HG02884 (cell line): Measurements from ENCODE around the gene PRR33.

Source experiments
- ATAC-seq: cut with Tn5 transposase; IDR thresholded peaks from one replicate; pipeline ENCODE4 v1.9.1; 2021; ENCODE audit warnings: mild to moderate bottlenecking, moderate library complexity; ENCODE audit not compliant: unreplicated experiment

The PRR33 gene

GRCh38 chr11:1916986-1917522 is 25.4 kb upstream of the PRR33 start:
- ATAC-seq: no peak

- ATAC-seq: no peak
These were observed 24.7 kb upstream of the PRR33 start for GRCh38 chr11:1916132-1916985.

- ATAC-seq: no peak
These were observed 24.1 kb upstream of the PRR33 start for GRCh38 chr11:1915795-1916131.

- ATAC-seq: no peak
These were observed 21.8 kb upstream of the PRR33 start for GRCh38 chr11:1913271-1914060.

GRCh38 chr11:1912289-1912878 is 20.7 kb upstream of the PRR33 start:
- no peak for ATAC-seq

GRCh38 chr11:1909524-1909923 is 17.8 kb upstream of the PRR33 start:
- no peak for ATAC-seq

- no peak for ATAC-seq
These were observed 16.9 kb upstream of the PRR33 start for GRCh38 chr11:1908618-1909017.

GRCh38 chr11:1906611-1907423 is 15.1 kb upstream of the PRR33 start:
- no peak for ATAC-seq

- no peak for ATAC-seq
These were observed 14.5 kb upstream of the PRR33 start for GRCh38 chr11:1906181-1906580.

GRCh38 chr11:1899686-1900085 is 8.0 kb upstream of the PRR33 start:
- ATAC-seq: no peak

- ATAC-seq: no peak
These were observed 7.4 kb upstream of the PRR33 start for GRCh38 chr11:1899090-1899489.

- no peak for ATAC-seq
These were observed 5.2 kb upstream of the PRR33 start for GRCh38 chr11:1896923-1897322.

- no peak for ATAC-seq
These were observed 4.8 kb upstream of the PRR33 start for GRCh38 chr11:1896468-1896867.

GRCh38 chr11:1894759-1895158 is 3.1 kb upstream of the PRR33 start:
- no peak for ATAC-seq

- ATAC-seq: no peak
These were observed 2.1 kb upstream of the PRR33 start for GRCh38 chr11:1893581-1894359.

GRCh38 chr11:1892558-1892957 is 863 bp upstream of the PRR33 start:
- ATAC-seq: no peak

- ATAC-seq: no peak
These were observed 421 bp upstream of the PRR33 start for GRCh38 chr11:1892116-1892515.

- ATAC-seq: no peak
These were observed 552 bp downstream of the PRR33 start for GRCh38 chr11:1890856-1891830.
